Stimulated activated CD8-positive, alpha-beta memory T cell treated with anti-CD3 and anti-CD28 coated beads, Interleukin-4, amount 100 ng/mL, for 24 hours (primary cell): ENCODE data around the gene PTPRD.

ENCODE experiments used
- DNase-seq: peaks from one replicate; pipeline ENCODE4 v3.0.0-alpha.2; 2020; ENCODE audit warnings: low read depth

The PTPRD gene

DNA sequence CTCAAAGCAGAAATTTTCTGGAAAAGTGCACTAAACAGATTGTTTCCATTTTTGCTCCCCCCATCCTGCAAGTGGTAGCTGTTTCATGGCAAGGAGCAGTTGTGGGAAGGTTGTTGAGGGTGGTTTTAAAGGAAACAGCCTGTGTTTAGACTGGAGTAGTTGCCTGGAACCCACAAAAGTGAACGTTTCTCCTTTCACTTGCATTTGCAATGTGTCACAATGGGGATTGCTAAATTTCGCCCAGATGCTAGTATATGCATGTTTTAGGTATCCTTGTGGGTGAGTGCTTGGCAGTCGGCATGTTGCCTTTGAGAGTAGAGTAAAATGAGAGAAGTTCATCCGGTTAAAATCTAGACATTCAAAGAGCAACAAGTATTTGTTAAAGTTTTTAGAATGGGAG lies 1713.3 kb downstream of the PTPRD start:
- no peak for DNase-seq

DNA sequence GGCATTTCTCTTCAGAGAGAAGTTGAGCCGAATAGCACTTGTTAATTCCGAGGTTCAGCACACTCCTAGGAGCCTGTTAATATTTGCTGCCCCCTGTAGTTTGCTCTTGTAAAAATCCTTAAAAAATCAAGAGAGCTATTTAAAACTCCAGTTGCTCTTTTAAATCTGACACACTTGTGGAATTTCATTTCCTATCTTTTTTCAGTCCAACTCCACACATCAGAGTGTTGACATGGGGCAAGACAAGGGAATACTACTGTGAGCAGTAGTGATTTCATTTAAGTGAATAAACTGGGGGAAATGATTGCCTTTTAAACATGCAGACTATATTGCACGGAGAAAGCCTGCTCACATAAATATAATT lies 1717.0 kb downstream of the PTPRD start:
- DNase-seq, result no peak

DNA sequence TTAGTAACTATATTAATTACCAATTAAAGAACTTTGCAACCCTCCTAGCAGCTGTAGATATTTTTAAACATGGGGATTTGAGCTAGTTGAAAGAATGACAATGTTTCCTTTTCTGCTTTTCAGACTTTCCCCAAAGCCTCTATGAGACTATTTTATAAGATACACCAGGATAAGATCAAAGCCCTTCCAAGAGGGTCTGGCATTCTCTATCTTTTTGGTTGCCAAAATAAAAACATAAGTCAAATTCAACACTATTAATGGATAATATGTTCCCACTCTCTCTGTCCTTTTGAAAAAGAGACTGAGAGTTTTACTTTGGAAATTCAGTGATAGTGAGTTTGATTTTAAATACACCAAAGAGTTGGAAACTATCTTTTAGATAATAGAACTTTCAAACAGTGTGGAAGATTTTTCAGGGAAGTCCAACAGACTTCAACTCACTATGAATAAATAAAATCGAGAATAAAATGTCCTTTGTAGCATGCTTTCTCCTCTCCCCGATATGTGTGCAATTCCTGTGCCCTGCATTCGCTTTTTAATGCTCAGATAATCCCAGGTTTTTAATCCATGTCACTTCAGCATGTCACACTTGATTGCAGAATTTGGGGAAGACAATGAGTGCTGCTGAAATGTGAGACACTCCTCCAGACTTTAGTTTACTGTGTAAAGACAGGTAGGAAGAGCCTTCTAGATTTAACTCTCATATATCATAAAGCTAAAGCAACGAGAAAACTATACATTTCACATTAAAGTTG lies 1717.5 kb downstream of the PTPRD start:
- no peak for DNase-seq

DNA sequence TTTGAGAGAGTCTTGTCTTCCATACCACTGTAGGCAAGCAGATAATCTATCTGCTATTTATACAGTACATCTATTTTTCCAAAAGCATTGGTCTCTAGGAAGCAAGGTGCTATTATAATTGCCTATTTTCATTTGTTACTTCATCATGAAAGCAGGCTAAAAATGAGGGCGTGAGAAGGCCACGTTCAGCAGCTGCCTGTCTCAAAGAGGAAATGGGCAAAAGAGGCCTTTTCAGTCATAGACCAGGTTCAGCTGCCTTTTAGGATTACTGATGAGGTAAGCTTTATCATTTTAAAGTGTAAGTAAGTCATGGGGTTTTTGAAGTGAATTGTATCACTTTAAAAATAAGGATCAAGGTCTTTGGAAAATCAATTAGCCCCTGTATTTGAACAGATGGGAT lies 1722.1 kb downstream of the PTPRD start:
- DNase-seq, result no peak

GRCh38 chr9:8889100-8889499 lies 1723.7 kb downstream of the PTPRD start:
- DNase-seq, result no peak

DNA sequence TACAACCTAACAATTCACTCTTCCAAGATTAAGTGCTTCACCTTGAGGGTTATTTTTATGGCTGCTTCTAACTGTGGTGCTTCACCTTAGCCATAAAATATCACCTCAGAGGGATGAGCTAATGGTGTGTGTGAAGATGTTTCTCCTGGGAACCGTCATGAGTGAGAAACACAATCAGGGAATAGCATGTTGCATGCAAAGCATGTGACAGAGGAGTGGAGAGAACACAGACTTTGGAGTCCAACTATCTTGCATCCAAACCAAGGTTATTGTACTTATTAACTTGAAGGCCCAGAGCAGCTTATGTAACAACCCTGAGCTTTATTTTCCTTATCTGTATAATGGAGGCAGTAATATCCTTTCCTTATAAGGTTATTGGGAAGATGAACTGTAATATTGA lies 1724.2 kb downstream of the PTPRD start:
- no peak for DNase-seq

DNA sequence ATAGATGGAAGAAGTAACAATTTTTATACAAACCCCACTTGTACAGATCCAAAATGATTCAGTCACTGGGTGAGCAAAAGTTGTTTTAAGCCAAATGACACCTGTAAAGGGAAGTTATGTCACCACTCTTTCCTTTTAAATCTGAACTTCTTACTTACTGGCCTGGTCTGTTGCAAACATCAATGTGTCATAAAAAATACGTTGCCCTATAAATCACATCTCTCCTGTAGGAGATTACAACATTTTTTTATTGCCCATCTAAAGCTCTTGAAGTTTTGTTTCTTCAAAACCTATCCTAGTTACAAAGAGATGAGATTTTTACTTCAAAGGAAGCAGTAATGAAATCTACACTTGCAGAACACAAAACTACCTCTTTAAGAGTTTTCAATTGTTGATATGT lies 1725.4 kb downstream of the PTPRD start:
- no peak for DNase-seq

DNA sequence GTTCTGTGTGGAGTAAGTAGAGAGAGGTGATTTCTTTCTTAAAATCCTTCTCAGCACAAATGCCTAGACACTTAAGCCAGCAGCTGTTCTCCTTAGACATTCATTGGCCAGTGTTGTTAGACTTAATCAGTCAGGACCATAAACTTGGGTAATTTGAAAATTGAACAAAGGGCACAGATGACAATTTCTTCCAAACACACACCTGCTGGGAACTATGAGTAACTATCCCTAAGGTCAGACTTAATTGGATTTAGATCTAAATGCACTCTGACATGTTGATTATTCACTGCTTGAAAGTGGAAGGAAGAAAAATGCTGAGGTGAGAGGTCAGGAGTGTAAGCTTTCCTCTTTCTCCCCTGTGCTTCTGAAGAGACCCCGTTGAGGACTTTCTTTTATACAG lies 1729.5 kb downstream of the PTPRD start:
- no peak for DNase-seq

DNA sequence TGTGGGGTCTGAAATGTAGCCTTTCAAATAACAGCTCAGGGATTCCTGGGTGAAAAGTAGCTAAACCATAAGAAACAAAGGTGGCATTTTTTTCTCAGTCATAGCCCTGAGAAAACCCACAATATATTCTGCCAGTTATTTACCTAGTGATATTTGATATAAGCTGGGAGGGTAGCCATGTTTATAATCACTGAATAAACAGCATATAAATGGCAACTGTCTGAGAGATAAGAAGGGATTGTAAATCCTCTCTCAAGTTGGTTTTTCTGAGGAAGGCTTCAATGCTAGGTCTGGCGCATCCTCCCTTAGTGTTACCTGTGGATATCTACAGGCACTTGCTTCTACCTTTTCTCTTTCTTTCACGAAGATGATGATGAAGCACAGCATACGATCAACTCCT lies 1732.7 kb downstream of the PTPRD start:
- DNase-seq, result no peak

DNA sequence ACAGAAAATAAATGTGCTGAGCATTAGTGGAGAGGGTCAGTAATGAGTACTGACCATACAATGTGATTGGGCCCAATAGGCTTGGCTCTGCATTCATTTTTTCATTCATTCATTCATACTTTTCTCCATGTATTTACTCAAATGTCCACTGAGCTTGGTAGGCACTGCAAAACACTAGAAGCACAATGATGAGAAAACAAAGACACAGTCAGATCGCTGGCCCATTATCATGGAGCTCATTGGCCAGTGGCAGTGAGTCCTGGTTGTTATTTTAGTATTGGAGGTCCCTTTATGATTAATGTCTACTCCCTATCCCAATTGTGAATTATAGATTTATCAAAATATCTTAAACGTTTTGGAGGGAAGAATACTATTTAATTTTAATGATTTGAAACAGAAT lies 1733.5 kb downstream of the PTPRD start:
- no peak for DNase-seq

- no peak for DNase-seq
Observed at GRCh38 chr9:8877753-8878494, 1734.9 kb downstream of the PTPRD start.

DNA sequence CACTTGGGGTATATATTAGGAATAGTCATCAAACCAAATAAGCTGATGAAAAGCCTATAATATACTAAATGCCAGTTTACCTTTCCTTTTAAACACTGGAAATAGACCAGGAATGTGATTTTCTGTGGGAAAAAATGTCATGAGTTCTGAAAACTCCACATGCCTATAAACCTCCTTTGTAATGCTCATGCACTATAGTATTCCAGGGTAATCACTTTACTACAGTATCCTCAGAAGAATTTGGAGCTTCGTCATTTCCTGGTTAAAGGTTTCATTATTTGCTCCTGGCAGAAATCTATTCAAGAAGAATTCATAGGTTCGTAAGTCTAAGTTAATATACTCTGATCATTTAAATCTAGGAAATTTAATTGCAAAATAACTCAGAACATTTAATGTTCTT lies 1736.5 kb downstream of the PTPRD start:
- DNase-seq, result no peak

- no peak for DNase-seq
Observed at GRCh38 chr9:8874482-8874881, 1738.3 kb downstream of the PTPRD start.

DNA sequence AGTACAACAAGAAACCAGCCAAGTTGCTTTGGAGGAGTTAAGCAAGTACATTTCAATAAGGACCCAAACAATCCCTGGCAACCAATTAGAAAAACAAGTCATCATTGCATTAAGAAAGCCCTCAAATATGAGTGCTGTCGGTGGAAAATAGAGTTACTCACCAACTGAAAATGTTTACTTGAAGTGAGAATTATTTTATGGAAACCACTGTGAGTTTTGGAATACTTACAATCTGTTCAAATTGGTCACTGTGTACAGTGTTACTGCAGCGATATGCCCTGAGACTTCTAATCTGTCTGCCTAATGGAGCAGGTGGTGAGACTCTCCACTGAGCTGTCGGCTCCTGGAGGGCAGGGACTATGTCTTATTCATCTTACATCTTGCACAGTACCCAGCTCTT lies 1740.0 kb downstream of the PTPRD start:
- no peak for DNase-seq

- DNase-seq, result no peak
Observed at GRCh38 chr9:8871796-8872445, 1740.9 kb downstream of the PTPRD start.

DNA sequence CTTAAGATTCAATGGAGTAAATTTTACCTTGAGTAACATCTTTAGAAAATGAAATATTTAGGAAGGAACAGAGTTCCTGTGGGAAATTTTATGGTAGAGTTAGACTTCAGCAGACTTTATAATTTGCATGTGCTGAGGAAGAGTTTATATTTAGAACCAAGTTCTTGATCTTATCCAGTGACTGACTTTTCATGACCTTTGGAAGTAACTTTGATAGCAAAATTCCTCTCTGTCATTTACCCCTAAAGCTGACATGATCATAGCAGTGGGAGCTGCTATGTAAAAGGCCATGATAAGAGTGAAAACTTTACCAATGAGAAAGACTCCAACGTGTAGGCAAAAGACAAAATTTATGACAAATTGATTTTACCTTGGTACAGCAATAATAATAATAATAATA lies 1741.4 kb downstream of the PTPRD start:
- DNase-seq, result no peak

DNA sequence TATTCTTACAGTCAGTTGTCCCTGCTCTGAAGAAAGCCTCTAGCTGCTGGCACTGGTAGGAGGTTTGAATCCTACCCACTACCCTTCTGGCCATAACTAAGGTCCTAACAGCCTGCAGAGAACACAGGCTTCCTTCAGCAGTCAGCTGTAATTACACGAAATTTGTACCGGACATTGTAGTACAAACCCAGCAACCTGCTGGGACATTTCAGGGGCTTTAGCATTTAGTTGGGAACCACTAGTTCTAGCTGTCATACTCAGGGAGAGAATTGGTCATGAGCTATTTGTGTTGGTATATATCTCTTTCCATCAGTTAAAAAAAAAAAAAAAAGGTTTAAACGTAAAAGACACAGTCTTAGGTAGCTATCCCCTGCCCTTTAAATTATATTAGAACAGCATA lies 1743.0 kb downstream of the PTPRD start:
- no peak for DNase-seq

DNA sequence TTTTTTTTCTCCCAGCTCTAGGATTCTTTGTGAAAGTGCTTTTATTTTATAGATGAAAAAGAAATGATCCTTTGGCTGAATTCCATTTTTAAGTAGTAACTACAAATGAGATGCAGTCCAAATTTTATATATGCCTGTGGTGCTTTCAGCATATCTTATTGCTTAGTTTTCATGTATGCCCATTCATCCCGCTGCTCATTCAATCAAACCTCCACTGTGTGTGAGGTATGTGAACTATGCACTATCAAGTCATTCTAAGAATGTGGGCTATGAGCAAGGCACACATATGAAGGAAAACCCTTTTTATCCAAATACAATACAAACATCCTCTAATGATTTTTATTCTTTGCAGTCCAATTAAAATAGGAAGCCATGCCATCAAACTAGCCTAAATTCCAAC lies 1744.2 kb downstream of the PTPRD start:
- DNase-seq, result no peak

DNA sequence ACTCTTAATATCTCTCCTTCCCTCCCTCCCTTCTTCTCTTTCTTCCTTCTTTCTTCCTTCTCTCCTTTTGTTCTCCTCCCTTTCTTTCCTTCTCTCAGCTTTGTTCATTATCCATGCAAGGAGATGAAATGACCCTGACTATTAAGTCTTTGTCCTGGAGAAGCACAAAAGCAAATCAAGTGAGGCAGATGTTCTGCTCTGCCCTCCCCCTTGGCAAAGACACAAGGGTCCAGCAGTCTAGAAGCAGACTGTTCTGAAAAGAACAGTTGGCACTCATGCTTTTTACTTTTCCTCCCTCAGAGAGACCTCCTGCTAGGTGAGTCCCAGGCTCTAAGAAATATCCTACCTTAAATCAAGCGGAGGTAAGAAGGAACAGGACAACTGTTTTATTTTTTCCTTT lies 1745.7 kb downstream of the PTPRD start:
- DNase-seq, result no peak

DNA sequence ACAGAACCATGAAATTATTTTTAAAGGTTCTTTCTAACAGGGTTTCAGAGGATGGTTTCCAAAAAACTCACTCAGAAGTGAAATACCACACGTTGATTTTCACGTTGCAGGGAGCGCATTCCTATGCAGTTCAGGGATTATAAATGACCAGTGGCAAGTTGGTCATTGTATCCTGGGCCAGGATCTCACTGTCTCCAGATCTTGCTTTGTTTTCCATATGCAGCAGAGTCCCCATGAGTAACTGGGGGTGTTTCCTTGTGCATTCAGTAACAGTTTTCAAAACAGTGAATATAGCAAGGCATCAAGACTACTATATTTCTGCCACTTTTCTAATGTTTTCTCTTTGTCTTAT lies 1748.3 kb downstream of the PTPRD start:
- DNase-seq, result no peak

DNA sequence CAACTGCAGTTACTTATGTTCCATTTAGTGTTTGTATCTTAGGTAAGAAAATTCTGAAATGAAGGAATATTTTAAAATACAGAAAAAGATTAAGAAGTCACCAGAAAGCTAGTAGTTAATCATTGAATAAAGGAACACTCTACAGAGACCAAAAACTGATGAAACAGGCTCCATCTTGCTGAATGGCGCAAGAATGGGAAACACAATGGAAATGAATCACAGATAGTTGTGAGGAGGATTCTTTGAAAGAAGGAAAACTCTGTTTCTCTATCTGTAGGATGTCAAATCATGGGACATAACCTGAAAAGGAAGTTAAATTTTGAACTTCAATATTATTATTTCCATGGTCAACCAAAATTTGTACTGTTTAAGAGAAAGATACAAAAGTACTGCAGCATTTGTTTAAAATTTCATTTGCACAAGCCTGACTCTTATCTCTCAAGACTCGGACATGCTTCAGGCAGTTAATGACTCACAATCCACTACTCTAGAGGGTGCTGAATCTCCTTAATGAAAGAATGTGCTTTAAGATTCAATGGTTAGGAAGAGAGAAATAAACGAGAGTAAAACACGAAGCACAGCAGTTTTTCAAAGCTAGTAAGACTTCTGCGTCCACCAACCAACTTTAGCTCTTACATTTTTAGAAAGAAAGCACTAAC lies 1748.8 kb downstream of the PTPRD start:
- DNase-seq, result no peak

DNA sequence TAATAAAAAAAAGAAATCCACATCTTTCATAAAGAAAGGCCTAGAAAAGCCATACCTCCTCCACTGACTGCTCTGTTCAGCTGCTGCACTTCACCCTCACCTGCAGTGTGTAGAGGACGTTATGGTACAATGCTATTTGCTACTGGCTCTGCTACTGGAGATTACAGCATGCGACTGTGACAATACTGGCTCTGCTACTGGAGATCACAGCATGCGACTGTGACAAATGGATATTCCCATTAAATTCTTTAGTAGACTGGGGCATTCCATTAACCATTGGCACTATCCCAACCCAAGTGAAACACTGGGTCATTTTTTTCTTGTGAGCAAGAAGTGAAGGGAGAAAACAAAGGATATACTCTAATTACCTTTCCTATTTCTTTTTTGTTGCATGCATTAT lies 1749.7 kb downstream of the PTPRD start:
- DNase-seq, result no peak

GRCh38 chr9:8860925-8861324 lies 1751.9 kb downstream of the PTPRD start:
- no peak for DNase-seq
